Endothelial cell of hepatic sinusoid (primary cell): Measurements from ENCODE around the gene RTP5.
"Not testable (repeated sequence)": the region's sequence is repeated elsewhere in the genome, so short reads cannot be mapped to it uniquely, and the experiment has no call there.

Source experiments
- in situ Hi-C: cut with HindIII; loops from 2 replicates; pipeline ENCODE4 v1.10.0; 2017; ENCODE audit warnings: low sequenced_read_pairs

The RTP5 gene

DNA sequence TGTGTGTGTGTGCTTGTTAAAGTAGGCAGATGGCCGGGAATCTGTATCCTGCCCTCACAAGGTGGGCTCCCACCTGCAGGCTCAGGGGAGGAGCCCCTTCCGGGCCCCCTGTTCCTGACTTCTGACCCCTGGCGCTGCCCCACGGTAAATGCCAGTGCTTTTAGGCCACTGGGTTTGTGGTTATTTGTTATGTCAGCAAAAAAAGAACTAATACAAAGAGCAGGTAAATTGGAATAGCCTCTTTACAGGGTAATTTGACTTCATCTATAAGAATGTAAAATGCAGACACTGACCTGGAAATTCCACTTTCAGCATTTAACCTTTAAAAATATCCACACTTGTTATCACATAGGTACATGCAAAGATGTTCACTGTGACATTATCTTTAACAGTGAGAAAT lies 44.2 kb downstream of the RTP5 start:
- in situ Hi-C loops: no loop called here

- in situ Hi-C loops: no loop called here
Measured at GRCh38 chr2:241914542-241914941, 45.0 kb downstream of the RTP5 start.

DNA sequence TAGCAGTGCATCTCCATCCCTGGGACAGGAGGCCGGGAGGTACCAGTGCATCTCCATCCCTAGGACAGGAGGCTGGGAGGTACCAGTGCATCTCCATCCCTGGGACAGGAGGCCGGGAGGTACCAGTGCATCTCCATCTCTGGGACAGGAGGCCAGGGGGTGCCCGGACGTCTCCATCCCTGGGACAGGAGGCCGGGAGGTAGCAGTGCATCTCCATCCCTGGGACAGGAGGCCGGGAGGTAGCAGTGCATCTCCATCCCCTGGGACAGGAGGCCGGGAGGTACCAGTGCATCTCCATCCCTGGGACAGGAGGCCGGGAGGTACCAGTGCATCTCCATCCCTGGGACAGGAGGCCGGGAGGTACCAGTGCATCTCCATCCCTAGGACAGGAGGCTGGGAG lies 52.1 kb downstream of the RTP5 start:
- in situ Hi-C loops: not testable (repeated sequence)

- in situ Hi-C loops: no loop called here
Measured at GRCh38 chr2:241922411-241922810, 52.9 kb downstream of the RTP5 start.

GRCh38 chr2:241922816-241923601 lies 53.5 kb downstream of the RTP5 start:
- in situ Hi-C loops: not testable (repeated sequence)
